Loucy (cell line): Measurements from ENCODE around the gene DNAH8.

Experiments used
- H2AFZ ChIP-seq: fragments of 200-600 bp; sonication (generic); 2 replicates; pipeline ENCODE4 v1.6.0; 2016; ENCODE audit warnings: antibody characterized with exemption, mild to moderate bottlenecking, low read length, moderate library complexity
- H3F3A ChIP-seq: fragments of 200-600 bp; 2 replicates; pipeline ENCODE4 v1.6.0; 2016; ENCODE audit warnings: antibody characterized with exemption, low read depth, mild to moderate bottlenecking
- H3K27me3 ChIP-seq: fragments of 200-600 bp; sonication (generic); 2 replicates; pipeline ENCODE4 v1.6.1; 2014; ENCODE audit warnings: low read length, mild to moderate bottlenecking; ENCODE audit not compliant: insufficient read depth, poor library complexity, severe bottlenecking
- H3K36me3 ChIP-seq: fragments of 200-600 bp; sonication (generic); 2 replicates; pipeline ENCODE4 v1.6.1; 2016; ENCODE audit warnings: low read length; ENCODE audit not compliant: insufficient read depth
- H3K4me1 ChIP-seq: fragments of 200-600 bp; sonication (generic); 2 replicates; pipeline ENCODE4 v1.5.1; 2014; ENCODE audit warnings: low read length, mild to moderate bottlenecking; ENCODE audit not compliant: insufficient read depth, poor library complexity, severe bottlenecking
- H3K4me2 ChIP-seq: fragments of 200-600 bp; sonication (generic); 2 replicates; pipeline ENCODE4 v1.6.0; 2014; ENCODE audit warnings: antibody characterized with exemption, low read length, low read depth, mild to moderate bottlenecking; ENCODE audit not compliant: poor library complexity, severe bottlenecking
- H3K4me3 ChIP-seq: fragments of 200-600 bp; sonication (generic); 2 replicates; pipeline ENCODE4 v1.5.1; 2014; ENCODE audit warnings: low read length, mild to moderate bottlenecking, mixed read lengths; ENCODE audit not compliant: poor library complexity, severe bottlenecking
- H3K79me2 ChIP-seq: fragments of 200-600 bp; sonication (generic); 2 replicates; pipeline ENCODE4 v1.6.1; 2014; ENCODE audit warnings: low read length; ENCODE audit not compliant: insufficient read depth
- H3K9ac ChIP-seq: fragments of 200-600 bp; sonication (generic); 2 replicates; pipeline ENCODE4 v1.6.0; 2014; ENCODE audit warnings: mild to moderate bottlenecking, low read depth, low read length, moderate library complexity; ENCODE audit not compliant: poor library complexity, severe bottlenecking
- H3K9me2 ChIP-seq: fragments of 200-600 bp; sonication (generic); replicated peaks from 2 replicates; pipeline ENCODE4 v1.6.1; 2016; ENCODE audit warnings: low read depth, low read length, mixed read lengths
- H3K9me3 ChIP-seq: fragments of 200-600 bp; sonication (generic); 2 replicates; pipeline ENCODE4 v1.6.1; 2014; ENCODE audit warnings: mild to moderate bottlenecking, antibody characterized with exemption, low read length, low read depth; ENCODE audit not compliant: insufficient read depth
- H4K20me1 ChIP-seq: fragments of 200-600 bp; sonication (generic); 2 replicates; pipeline ENCODE4 v1.6.0; 2014; ENCODE audit warnings: antibody characterized with exemption, low read length, mild to moderate bottlenecking; ENCODE audit not compliant: insufficient read depth, poor library complexity, severe bottlenecking
- CTCF ChIP-seq: fragments of 200-600 bp; sonication (generic); conservative IDR thresholded peaks from 2 replicates; pipeline ENCODE4 v1.5.1; 2014; ENCODE audit warnings: mild to moderate bottlenecking, antibody characterized with exemption, low read length
- EZH2phosphoT487 ChIP-seq: fragments of 200-600 bp; IDR thresholded peaks from 2 replicates; pipeline ENCODE4 v1.6.1; 2018; ENCODE audit warnings: antibody characterized with exemption, mild to moderate bottlenecking, moderate library complexity, borderline replicate concordance

DNAH8 gene

GRCh38 chr6:39059496-39060310 is 344.6 kb downstream of the DNAH8 start:
- Histone ChIP-seq H3K4me3 (peak overlapping the region; percentile 10), H3K4me1 (peaks cover 44% of the 10 kb centered on the region), H2AFZ (peak overlapping the region; percentile 37), H3K9ac (peak overlapping the region; percentile 49), H3K36me3 (no peaks in the 10 kb centered on the region), H3K9me3 (no peaks in the 10 kb centered on the region), H3K27me3 (no peaks in the 10 kb centered on the region), H3F3A (no peaks in the 10 kb centered on the region), H4K20me1 (no peaks in the 10 kb centered on the region), H3K9me2 (no peaks in the 10 kb centered on the region), H3K79me2 (no peaks in the 10 kb centered on the region), H3K4me2 (peak overlapping the region; percentile 32)
- TF ChIP-seq EZH2phosphoT487 (no peak), CTCF (no peak)

GRCh38 chr6:39060467-39061160 is 345.5 kb downstream of the DNAH8 start:
- Histone ChIP-seq H3K79me2 (no peaks in the 10 kb centered on the region), H3K4me1 (peaks cover 44% of the 10 kb centered on the region), H3K9me2 (no peaks in the 10 kb centered on the region), H3K36me3 (no peaks in the 10 kb centered on the region), H4K20me1 (no peaks in the 10 kb centered on the region), H3K9ac (peak overlapping the region; percentile 25), H3K4me3 (peak overlapping the region; percentile 10), H3K4me2 (peak overlapping the region; percentile 32), H3F3A (no peaks in the 10 kb centered on the region), H3K27me3 (no peaks in the 10 kb centered on the region), H3K9me3 (no peaks in the 10 kb centered on the region), H2AFZ (no peak overlapping the region)
- no peak for TF ChIP-seq EZH2phosphoT487
- TF ChIP-seq CTCF = no peak

- Histone ChIP-seq H3K4me2 (no peak overlapping the region), H3K9me3 (no peaks in the 10 kb centered on the region), H3K4me1 (peaks cover 44% of the 10 kb centered on the region), H3F3A (no peaks in the 10 kb centered on the region), H4K20me1 (no peaks in the 10 kb centered on the region), H2AFZ (no peak overlapping the region), H3K36me3 (no peaks in the 10 kb centered on the region), H3K27me3 (no peaks in the 10 kb centered on the region), H3K79me2 (no peaks in the 10 kb centered on the region), H3K9me2 (no peaks in the 10 kb centered on the region), H3K4me3 (no peak overlapping the region), H3K9ac (peak overlapping the region; percentile 25)
- TF ChIP-seq EZH2phosphoT487 (no peak), CTCF (no peak)
Measured at GRCh38 chr6:39061182-39061581, 346.1 kb downstream of the DNAH8 start.
